ENCODE results near the gene UBE2I. TPM values are rescaled to one million over a fixed set of nuclear protein-coding genes. Genes with fewer than 3 reads are reported as not detected.

The UBE2I gene
- total RNA-seq, 2 experiments from 2014 or later, result 122 to 323 TPM

- Histone ChIP-seq H3K79me2 (ENCODE audit: insufficient read depth, low read depth, low read length) (no peaks in the 10 kb centered on the region), H3K27ac (ENCODE audit: low read depth, low read length, poor library complexity, severe bottlenecking) (no peak overlapping the region), H3K36me3 (ENCODE audit: insufficient read depth, low read length) (peaks cover 55% of the 10 kb centered on the region), H3K4me1 (ENCODE audit: insufficient read depth, low read length, poor library complexity, severe bottlenecking) (no peaks in the 10 kb centered on the region), H3K9me3 (ENCODE audit: low read length) (no peaks in the 10 kb centered on the region), H3K4me2 (ENCODE audit: low read length) (no peak overlapping the region), H4K20me1 (ENCODE audit: insufficient read depth, low read length) (no peaks in the 10 kb centered on the region), H3K4me3 (ENCODE audit: low read depth, low read length, poor library complexity, severe bottlenecking) (no peak overlapping the region), H2AFZ (ENCODE audit: low read length) (no peak overlapping the region), H3K9me2 (ENCODE audit: insufficient read depth, low read length) (no peaks in the 10 kb centered on the region)
- POLR2A ChIA-PET, result no interaction called here
- BruUV-seq (replicated peaks), result no TSS peak
- CTCF ChIA-PET (ENCODE audit: unreplicated experiment), result no interaction called here
- no peak for DNase-seq (ENCODE audit: low spot score)
- intact Hi-C loops (cut with micrococcal nuclease; ENCODE audit: unreplicated experiment), result loop anchor here (5.0 kb wide), 1 partner anchor 48 kb away; the partner anchor contains the start of gene UNKL
- TF ChIP-seq CTCF (conservative IDR thresholded peaks at IDR 0.05; ENCODE audit: low read length) (no peak), EZH2phosphoT487 (IDR thresholded peaks at IDR 0.05; ENCODE audit: borderline replicate concordance, low read depth, low read length) (no peak)
Measured at GRCh38 chr16:1364510-1364909, 55.1 kb downstream of the UBE2I start.

- intact Hi-C loops (cut with micrococcal nuclease; ENCODE audit: unreplicated experiment), result no loop called here
- BruUV-seq (replicated peaks), result no TSS peak
- H4K20me1 ChIP-seq (ENCODE audit: insufficient read depth, low read length), result no peaks in the 10 kb centered on the region
Measured at GRCh38 chr16:1366060-1366711, 56.8 kb downstream of the UBE2I start.

More at GRCh38 chr16:1366060-1366711, 56.8 kb downstream of the UBE2I start:
- Histone ChIP-seq H3K4me3 (ENCODE audit: low read depth, low read length, poor library complexity, severe bottlenecking) (no peak overlapping the region), H3K4me2 (ENCODE audit: low read length) (no peak overlapping the region), H3K79me2 (ENCODE audit: insufficient read depth, low read depth, low read length) (no peaks in the 10 kb centered on the region), H3K9me3 (ENCODE audit: low read length) (no peaks in the 10 kb centered on the region), H3K27ac (ENCODE audit: low read depth, low read length, poor library complexity, severe bottlenecking) (no peak overlapping the region), H3K9me2 (ENCODE audit: insufficient read depth, low read length) (no peaks in the 10 kb centered on the region), H3K36me3 (ENCODE audit: insufficient read depth, low read length) (peaks cover 47% of the 10 kb centered on the region), H3K4me1 (ENCODE audit: insufficient read depth, low read length, poor library complexity, severe bottlenecking) (no peaks in the 10 kb centered on the region), H2AFZ (ENCODE audit: low read length) (no peak overlapping the region)
- CTCF ChIA-PET (ENCODE audit: unreplicated experiment), result no interaction called here
- no peak for DNase-seq (ENCODE audit: low spot score)
- TF ChIP-seq CTCF (conservative IDR thresholded peaks at IDR 0.05; ENCODE audit: low read length) (no peak), EZH2phosphoT487 (IDR thresholded peaks at IDR 0.05; ENCODE audit: borderline replicate concordance, low read depth, low read length) (no peak)
- POLR2A ChIA-PET, result interaction anchor here (0.5 kb wide), 1 partner anchor 15 kb away, joined by 7 read pairs; no protein-coding TSS in a partner anchor

All from OCI-LY7 (cell line).